HepG2 (cell line): ENCODE results near the gene DEFB112. TPM values are rescaled to one million over a fixed set of nuclear protein-coding genes. Genes with fewer than 3 reads are reported as not detected.
A peak's percentile ranks its signal among the peaks of the same experiment; 100 is the strongest.

Experiments
- ATAC-seq: fragments of 200-7000 bp; cut with Tn5 transposase; 3 replicates; pipeline ENCODE4 v1.9.1; 2020; ENCODE audit warnings: mild to moderate bottlenecking, moderate library complexity
- BruUV-seq: library from RNA; stranded (reverse); fragments of 400-500 nt; replicated peaks from 2 replicates; lab custom pipeline; 2021; lab: Mats Ljungman, UMichigan
- CTCF ChIA-PET: fragments of 300-600 bp; formaldehyde crosslinking; extraction: SDS; loops from one replicate; lab custom pipeline; 2021; ENCODE audit warnings: low total read pairs, inconsistent platforms, low intra/inter-chr PET ratio; lab: Yijun Ruan, JAX
- POLR2A ChIA-PET: fragments of 350-600 bp; sonication (Branson Sonifier 250); formaldehyde crosslinking; loops from one replicate; lab custom pipeline; 2020; ENCODE audit warnings: antibody characterized with exemption, inconsistent platforms; lab: Yijun Ruan, JAX
- DNase-seq: peaks from one replicate; pipeline ENCODE4 v3.0.0-alpha.2; 2015; ENCODE audit warnings: low spot score
- FAIRE-seq: peaks from 3 replicates; lab custom pipeline; 2011; peaks lifted over from hg19 to GRCh38; lab: Jason Lieb, UNC
- H2AFZ ChIP-seq: one replicate; pipeline ENCODE4 v1.6.1; 2011; ENCODE audit warnings: low read length, inconsistent platforms
- H3K27ac ChIP-seq: fragments of 300-600 bp; 3 replicates; pipeline ENCODE4 v1.8.0; 2011; ENCODE audit warnings: mixed run types, mild to moderate bottlenecking, mixed read lengths, low read length, inconsistent platforms; ENCODE audit not compliant: insufficient read depth; ENCODE audit errors: extremely low read length
- H3K27me3 ChIP-seq, 2 experiments: fragments of 200-600 bp in 1 of 2; 2 replicates in 1 of 2; 3 replicates in 1 of 2; pipeline versions ENCODE4 v1.6.0 to v1.8.0; 2011; ENCODE audit warnings: low read length in 2 of 2, mild to moderate bottlenecking in 2 of 2, moderate library complexity in 2 of 2, inconsistent platforms in 1 of 2; ENCODE audit not compliant: insufficient read depth in 2 of 2, control insufficient read depth in 1 of 2
- H3K36me3 ChIP-seq, 2 experiments: fragments of 200-600 bp in 1 of 2; replicated peaks in 1 of 2; 2 replicates in 1 of 2; 3 replicates in 1 of 2; pipeline versions ENCODE4 v1.5.1 to v1.8.0; 2011; ENCODE audit warnings: low read length in 2 of 2, inconsistent platforms in 1 of 2; ENCODE audit not compliant: insufficient read depth in 2 of 2, control insufficient read depth in 1 of 2
- H3K4me1 ChIP-seq: 2 replicates; pipeline ENCODE4 v1.5.1; 2012; ENCODE audit warnings: low read length, inconsistent platforms; ENCODE audit not compliant: insufficient read depth
- H3K4me2 ChIP-seq: 2 replicates; pipeline ENCODE4 v1.6.0; 2011; ENCODE audit warnings: low read depth, low read length, inconsistent platforms
- H3K4me3 ChIP-seq, 3 experiments: fragments of 200-600 bp in 1 of 3; sonication (generic), shearing (Covaris generic) in 1 of 3; replicated peaks in 1 of 3; 2 replicates each; pipeline ENCODE4 v1.5.1; 2011 to 2016; ENCODE audit warnings: low read length in 3 of 3, inconsistent platforms in 2 of 3, low read depth in 2 of 3, mild to moderate bottlenecking in 2 of 3, control low read depth in 1 of 3, mixed read lengths in 1 of 3; ENCODE audit not compliant: insufficient read depth in 1 of 3
- H3K79me2 ChIP-seq: one replicate; pipeline ENCODE4 v1.6.1; 2011; ENCODE audit warnings: low read length, inconsistent platforms; ENCODE audit not compliant: insufficient read depth
- H3K9ac ChIP-seq: 2 replicates; pipeline ENCODE4 v1.6.0; 2011; ENCODE audit warnings: mild to moderate bottlenecking, low read depth, low read length, inconsistent platforms; ENCODE audit not compliant: insufficient read depth
- H3K9me3 ChIP-seq: 2 replicates; pipeline ENCODE4 v1.5.1; 2012; ENCODE audit warnings: mild to moderate bottlenecking, low read length
- H4K20me1 ChIP-seq: 2 replicates; pipeline ENCODE4 v1.6.0; 2011; ENCODE audit warnings: inconsistent platforms, mild to moderate bottlenecking, low read length, moderate library complexity; ENCODE audit not compliant: insufficient read depth
- CTCF ChIP-seq: sonication (generic); formaldehyde crosslinking; IDR thresholded peaks from 2 replicates; pipeline ENCODE4 v1.5.0; 2020; ENCODE audit warnings: mild to moderate bottlenecking, missing genetic modification reagents, moderate library complexity
- MEIS1 ChIP-seq: sonication (generic); formaldehyde crosslinking; IDR thresholded peaks from 2 replicates; pipeline ENCODE4 v1.9.0; 2021; ENCODE audit warnings: mild to moderate bottlenecking, missing genetic modification reagents, moderate library complexity, borderline replicate concordance
- PCBP1 ChIP-seq: fragments of 200-400 bp; formaldehyde crosslinking; IDR thresholded peaks from 2 replicates; pipeline ENCODE4 v1.6.1; 2017; ENCODE audit warnings: mild to moderate bottlenecking, low read depth, low read length, borderline replicate concordance
- SMC3 ChIP-seq: IDR thresholded peaks from 2 replicates; pipeline ENCODE4 v1.6.1; 2011; ENCODE audit warnings: low read length, improper control_type of control experiment
- SSRP1 ChIP-seq: IDR thresholded peaks from 2 replicates; pipeline ENCODE4 v1.6.1; 2016; ENCODE audit warnings: control low read depth
- STAG1 ChIP-seq: sonication (generic); formaldehyde crosslinking; IDR thresholded peaks from 2 replicates; pipeline ENCODE4 v1.4.0; 2020; ENCODE audit warnings: missing genetic modification reagents
- ZC3H4 ChIP-seq: sonication (generic); formaldehyde crosslinking; IDR thresholded peaks from 2 replicates; pipeline ENCODE4 v1.4.0; 2020; ENCODE audit warnings: missing genetic modification reagents, borderline replicate concordance
- ZFP1 ChIP-seq: IDR thresholded peaks from 2 replicates; pipeline ENCODE4 v1.6.1; 2016
- ZNF18 ChIP-seq: sonication (generic); formaldehyde crosslinking; IDR thresholded peaks from 2 replicates; pipeline ENCODE4 v1.8.0; 2022; ENCODE audit warnings: mild to moderate bottlenecking, missing genetic modification reagents; ENCODE audit not compliant: insufficient replicate concordance
- ZNF24 ChIP-seq: fragments of 450-650 bp; IDR thresholded peaks from 2 replicates; pipeline ENCODE4 v1.6.1; 2017; ENCODE audit warnings: antibody characterized with exemption, mild to moderate bottlenecking
- ZNF510 ChIP-seq: sonication (generic); formaldehyde crosslinking; IDR thresholded peaks from 2 replicates; pipeline ENCODE4 v1.4.0; 2020; ENCODE audit warnings: low read depth, mild to moderate bottlenecking, missing genetic modification reagents
- ZNF639 ChIP-seq: conservative IDR thresholded peaks from 2 replicates; pipeline ENCODE4 v1.6.1; 2018; ENCODE audit warnings: missing genetic modification reagents
- ZNF670 ChIP-seq: sonication (generic); formaldehyde crosslinking; IDR thresholded peaks from 2 replicates; pipeline ENCODE4 v1.8.0; 2022; ENCODE audit warnings: mild to moderate bottlenecking, missing genetic modification reagents, borderline replicate concordance
- ZNF75D ChIP-seq: sonication (generic); formaldehyde crosslinking; IDR thresholded peaks from 2 replicates; pipeline ENCODE4 v1.8.1; 2023; ENCODE audit warnings: missing genetic modification reagents, mild to moderate bottlenecking, borderline replicate concordance
- WGBS: methylation state at CpG from one replicate; pipeline ENCODE4 v1.1.6; 2017; ENCODE audit warnings: low lambda C conversion rate; 5-methylcytosine and 5-hydroxymethylcytosine counted together
- in situ Hi-C: cut with HindIII; loops from 2 replicates; pipeline ENCODE4 v1.10.0; 2017; ENCODE audit warnings: low pct_unique_long_range_greater_than_20kb; ENCODE audit not compliant: extremely low pct_ligation_motif_present
- intact Hi-C: fragments of 100-400 bp; cut with micrococcal nuclease; formaldehyde crosslinking; loops from one replicate; pipeline ENCODE4 v1.10.0; 2022; ENCODE audit not compliant: unreplicated experiment
- polyA plus RNA-seq, 8 experiments: library from polyadenylated mRNA; depleted of rRNA in 3 of 8; stranded (reverse) in 7 of 8; unstranded in 1 of 8; fragments of >200 nt; fragmentation: Illumina TruSeq in 4 of 8; extraction: Trizol in 4 of 8; gene quantifications; 2 replicates each; pipeline versions ENCODE4 v1.2.1 to v1.2.3, GENCODE V29; 2011 to 2016; ENCODE audit warnings: low read depth in 4 of 8, missing spikeins in 1 of 8, mixed read lengths in 1 of 8; ENCODE audit not compliant: insufficient read depth in 1 of 8
- total RNA-seq, 5 experiments: library from RNA; depleted of rRNA; stranded (reverse); fragments of >200 nt; fragmentation: Illumina TruSeq; extraction: Trizol; gene quantifications; 2 replicates each; pipeline ENCODE4 v1.2.3, GENCODE V29; 2016; ENCODE audit warnings: low read depth in 1 of 5

DEFB112 gene
- total and polyA plus RNA-seq, 2 of the 13 experiments (the other 11 are each of a cell fraction or from before 2014, with no cell fraction given) = not detected

GRCh38 chr6:50087231-50087954, 37.7 kb upstream of the DEFB112 start:
- Histone ChIP-seq H3K79me2 (no peaks in the 10 kb centered on the region), H4K20me1 (no peaks in the 10 kb centered on the region), H3K4me3 (no peak overlapping the region), H3K4me2 (no peak overlapping the region), H3K27me3 (no peaks in the 10 kb centered on the region), H3K4me1 (peaks cover 21% of the 10 kb centered on the region), H3K36me3 (no peaks in the 10 kb centered on the region), H2AFZ (no peak overlapping the region), H3K27ac (no peak overlapping the region), H3K9me3 (no peaks in the 10 kb centered on the region), H3K9ac (no peak overlapping the region)
- WGBS = 39% methylated on average over 2 of the region's 2 CpGs
- ChIA-PET POLR2A (no interaction called here), CTCF (no interaction called here)
- DNase-seq (peak; percentile 5), FAIRE-seq (no peak), ATAC-seq (peak; percentile 61)
- BruUV-seq = no TSS peak
- in situ Hi-C loops = no loop called here
- TF ChIP-seq SMC3 = peak; percentile 12; the same call in 1 of the 2 replicates
- peak; percentile 48 for TF ChIP-seq CTCF (CRISPR knock-in tag)
- no peak for TF ChIP-seq ZNF24
- TF ChIP-seq STAG1 (CRISPR knock-in tag) = peak; percentile 38
- intact Hi-C loops = no loop called here

- ChIA-PET POLR2A (no interaction called here), CTCF (no interaction called here)
- no peak overlapping the region for H3K4me2 ChIP-seq
- no peaks in the 10 kb centered on the region for H3K79me2 ChIP-seq
- H3K27me3 ChIP-seq = no peaks in the 10 kb centered on the region
- no peaks in the 10 kb centered on the region for H3K4me1 ChIP-seq
- 2% methylated on average over 1 of the region's 1 CpG for WGBS
- DNase-seq (no peak), ATAC-seq (no peak), FAIRE-seq (no peak)
- intact Hi-C loops = no loop called here
- H3K36me3 ChIP-seq = no peaks in the 10 kb centered on the region
- H4K20me1 ChIP-seq = no peaks in the 10 kb centered on the region
- no peak overlapping the region for H3K27ac ChIP-seq
- no peak overlapping the region for H3K4me3 ChIP-seq
- H3K9ac ChIP-seq = no peak overlapping the region
- no peaks in the 10 kb centered on the region for H3K9me3 ChIP-seq
- no TSS peak for BruUV-seq
- H2AFZ ChIP-seq = no peak overlapping the region
- in situ Hi-C loops = no loop called here
- no peak for TF ChIP-seq ZNF75D (CRISPR knock-in tag)
- TF ChIP-seq ZNF18 (CRISPR knock-in tag) = no peak
- no peak for TF ChIP-seq ZFP1 (CRISPR knock-in tag)
- TF ChIP-seq ZNF670 = no peak
- no peak for TF ChIP-seq ZNF639 (CRISPR knock-in tag)
- no peak for TF ChIP-seq ZNF510 (CRISPR knock-in tag)
- TF ChIP-seq ZC3H4 (CRISPR knock-in tag) = no peak
- TF ChIP-seq SSRP1 (CRISPR knock-in tag) = no peak
- no peak for TF ChIP-seq MEIS1
- no peak for TF ChIP-seq PCBP1
Observed at GRCh38 chr6:50077385-50077784, 27.7 kb upstream of the DEFB112 start.
